HCT116 (cell line): ENCODE data around the gene HEMK1. TPM values are rescaled to one million over a fixed set of nuclear protein-coding genes. Genes with fewer than 3 reads are reported as not detected.

ENCODE experiments used
- ATAC-seq: fragments of 200-7000 bp; cut with Tn5 transposase; 2 replicates; pipeline ENCODE4 v1.9.1; 2020; ENCODE audit warnings: mild to moderate bottlenecking, moderate library complexity
- BruUV-seq: library from RNA; stranded (reverse); fragments of 400-500 nt; replicated peaks from 2 replicates; lab custom pipeline; 2021; lab: Mats Ljungman, UMichigan
- CTCF ChIA-PET: fragments of 300-600 bp; sonication (Branson Sonifier 250); formaldehyde crosslinking; loops from one replicate; lab custom pipeline; 2021; ENCODE audit warnings: antibody characterized with exemption; lab: Charles Lee
- POLR2A ChIA-PET: fragments of 300-600, 350-600 bp; sonication (Branson Sonifier 250); formaldehyde crosslinking; loops from one replicate; lab custom pipeline; 2021; ENCODE audit warnings: antibody characterized with exemption; lab: Charles Lee
- RAD21 ChIA-PET, 2 experiments: fragments of 300-600 bp; sonication (Branson Sonifier 250); formaldehyde crosslinking; loops; one replicate each; lab custom pipeline; 2023; ENCODE audit warnings: low total read pairs in 2 of 2; ENCODE audit not compliant: uncharacterized antibody in 2 of 2, unreplicated experiment in 2 of 2, low non-redundant PET in 1 of 2; lab: Charles Lee
- DNase-seq: peaks from one replicate; pipeline ENCODE4 v3.0.0-alpha.2; 2010; ENCODE audit warnings: low read depth, low spot score
- H2AFZ ChIP-seq: fragments of 200-600 bp; shearing (Covaris generic), sonication (generic); 2 replicates; pipeline ENCODE4 v1.6.1; 2017; ENCODE audit warnings: low read depth, mixed run types, mixed read lengths, antibody characterized with exemption, low read length; ENCODE audit not compliant: poor library complexity, severe bottlenecking
- H3K27ac ChIP-seq: 2 replicates; pipeline ENCODE4 v1.5.1; 2012; ENCODE audit warnings: low read depth, low read length
- H3K27me3 ChIP-seq: fragments of 200-600 bp; sonication (generic); 2 replicates; pipeline ENCODE4 v1.6.1; 2016; ENCODE audit warnings: mixed run types, low read length, mixed read lengths; ENCODE audit not compliant: insufficient read depth
- H3K36me3 ChIP-seq, 2 experiments: fragments of 200-500 bp in 1 of 2; fragments of 200-600 bp in 1 of 2; sonication (Bioruptor generic) in 1 of 2; sonication (generic) in 1 of 2; 2 replicates each; pipeline versions ENCODE4 v1.5.1 to v1.6.1; 2014 to 2016; ENCODE audit warnings: low read length in 2 of 2, inconsistent platforms in 1 of 2, mixed read lengths in 1 of 2, mixed run types in 1 of 2; ENCODE audit not compliant: insufficient read depth in 2 of 2, control insufficient read depth in 1 of 2
- H3K4me1 ChIP-seq, 2 experiments: fragments of 200-600 bp in 1 of 2; sonication (generic) in 1 of 2; 2 replicates each; pipeline versions ENCODE4 v1.5.1 to v1.6.1; 2012 to 2017; ENCODE audit warnings: low read length in 2 of 2, inconsistent platforms in 1 of 2, mild to moderate bottlenecking in 1 of 2, mixed read lengths in 1 of 2, mixed run types in 1 of 2, moderate library complexity in 1 of 2; ENCODE audit not compliant: insufficient read depth in 2 of 2, control insufficient read depth in 1 of 2
- H3K4me2 ChIP-seq: fragments of 200-600 bp; sonication (generic); 2 replicates; pipeline ENCODE4 v1.6.1; 2017; ENCODE audit warnings: mixed run types, low read length, mixed read lengths
- H3K4me3 ChIP-seq, 2 experiments: fragments of 200-600 bp in 1 of 2; sonication (generic) in 1 of 2; replicated peaks in 1 of 2; 2 replicates each; pipeline ENCODE4 v1.5.1; 2011 to 2016; ENCODE audit warnings: low read length in 2 of 2, control low read depth in 1 of 2, low read depth in 1 of 2, mild to moderate bottlenecking in 1 of 2, mixed read lengths in 1 of 2, mixed run types in 1 of 2
- H3K79me2 ChIP-seq: fragments of 200-600 bp; sonication (generic); 2 replicates; pipeline ENCODE4 v1.6.1; 2017; ENCODE audit warnings: mild to moderate bottlenecking, mixed run types, low read length, moderate library complexity, mixed read lengths; ENCODE audit not compliant: insufficient read depth
- H3K9ac ChIP-seq: fragments of 200-600 bp; sonication (generic); 2 replicates; pipeline ENCODE4 v1.6.1; 2016; ENCODE audit warnings: low read length, mixed read lengths
- H3K9me2 ChIP-seq: fragments of 200-600 bp; sonication (generic), shearing (Covaris generic); 2 replicates; pipeline ENCODE4 v1.6.1; 2017; ENCODE audit warnings: mixed run types, mild to moderate bottlenecking, moderate library complexity; ENCODE audit not compliant: insufficient read depth
- H3K9me3 ChIP-seq, 2 experiments: fragments of 200-500 bp in 1 of 2; fragments of 200-600 bp in 1 of 2; sonication (Bioruptor generic) in 1 of 2; sonication (generic) in 1 of 2; 2 replicates each; pipeline ENCODE4 v1.6.1; 2014 to 2017; ENCODE audit warnings: low read length in 2 of 2, mixed read lengths in 2 of 2, inconsistent platforms in 1 of 2, low read depth in 1 of 2, mild to moderate bottlenecking in 1 of 2, mixed run types in 1 of 2, moderate library complexity in 1 of 2; ENCODE audit not compliant: control insufficient read depth in 1 of 2, insufficient read depth in 1 of 2
- H4K20me1 ChIP-seq: fragments of 200-600 bp; sonication (generic), shearing (Covaris generic); 2 replicates; pipeline ENCODE4 v1.6.1; 2017; ENCODE audit warnings: mixed run types, mild to moderate bottlenecking, moderate library complexity; ENCODE audit not compliant: insufficient read depth
- CTCF ChIP-seq, 3 experiments: fragments of 200-600 bp in 1 of 3; sonication (generic) in 1 of 3; IDR thresholded peaks in 2 of 3; conservative IDR thresholded peaks in 1 of 3; 2 replicates each; pipeline ENCODE4 v1.5.1; 2012 to 2017; ENCODE audit warnings: low read depth in 2 of 3, low read length in 2 of 3, antibody characterized with exemption in 1 of 3, borderline replicate concordance in 1 of 3, control low read depth in 1 of 3, mild to moderate bottlenecking in 1 of 3, mixed read lengths in 1 of 3, mixed run types in 1 of 3, moderate library complexity in 1 of 3; ENCODE audit not compliant: insufficient read depth in 1 of 3
- JUND ChIP-seq: IDR thresholded peaks from 2 replicates; pipeline ENCODE4 v1.6.1; 2012
- SRF ChIP-seq: IDR thresholded peaks from 2 replicates; pipeline ENCODE4 v1.6.1; 2012; ENCODE audit warnings: low read depth
- intact Hi-C: fragments of 100-400 bp; cut with micrococcal nuclease; formaldehyde crosslinking; loops from 2 replicates; pipeline ENCODE4 v1.10.0; 2022
- total RNA-seq: library from RNA; stranded (reverse); gene quantifications from one replicate; pipeline ENCODE4 v1.2.1, GENCODE V29; 2021; ENCODE audit not compliant: unreplicated experiment

The HEMK1 gene
- total RNA-seq, 1 experiment from 2014 or later: 20.5 TPM

GRCh38 chr3:50616003-50616769 is 46.9 kb downstream of the HEMK1 start:
- Histone ChIP-seq H4K20me1 (no peaks in the 10 kb centered on the region), H3K4me3 (peak overlapping the region; percentile 40 to 58), H3K27me3 (no peaks in the 10 kb centered on the region), H3K4me2 (peak overlapping the region; percentile 77), H3K27ac (peak overlapping the region; percentile 62), H3K9me2 (no peaks in the 10 kb centered on the region), H2AFZ (peak overlapping the region; percentile 65), H3K79me2 (peaks cover 40% of the 10 kb centered on the region), H3K36me3 (peaks cover 0 to 7% of the 10 kb centered on the region in 2 experiments; a peak in 1 of 4 replicates), H3K9me3 (no peaks in the 10 kb centered on the region), H3K4me1 (peaks cover 17 to 60% of the 10 kb centered on the region in 2 experiments), H3K9ac (peak overlapping the region; percentile 46)
- DNase-seq: peak; percentile 82
- ChIA-PET RAD21 (interaction anchor here (0.6 to 3.4 kb wide), 15 partner anchors 8 to 1103 kb away, joined by 3 to 40 read pairs (median 3); partner anchors contain the start of genes DCAF1 (in 1 of the 2), HEMK1 (in 1 of the 2) and MANF (in 1 of the 2)), POLR2A (interaction anchor here (0.6 to 2.0 kb wide), 8 partner anchors 16 to 769 kb away, joined by 3 to 5 read pairs (median 4); partner anchors contain the start of genes HEMK1 and MANF), CTCF (interaction anchor here (0.5 to 3.8 kb wide), 24 partner anchors 9 to 1066 kb away, joined by 3 to 83 read pairs (median 5); partner anchors contain the start of genes DCAF1, DOCK3, HEMK1 and MANF)
- TF ChIP-seq JUND (no peak), CTCF (IDR thresholded peaks at IDR 0.05 in 2 of 3, conservative IDR thresholded peaks at IDR 0.05 in 1 of 3; ENCODE audit: borderline replicate concordance in 1 of 3, insufficient read depth in 1 of 3, low read depth in 2 of 3, low read length in 2 of 3) (peak in 2 of 3 experiments; percentile 99 to 100; a peak in 4 of 6 replicates), SRF (no peak)
- peak; percentile 49 for ATAC-seq
- intact Hi-C loops: loop anchor here (1.0 to 5.0 kb wide), 12 partner anchors 36 to 1051 kb away; partner anchors contain the start of genes MANF and RBM15B
- no TSS peak for BruUV-seq
